Gastrocnemius medialis (tissue), 4 donors: Measurements from ENCODE around the gene ANKMY1. TPM values are rescaled to one million over a fixed set of nuclear protein-coding genes. Genes with fewer than 3 reads are reported as not detected.
"Not testable (repeated sequence)": the region's sequence is repeated elsewhere in the genome, so short reads cannot be mapped to it uniquely, and the experiment has no call there.

Source experiments
- ATAC-seq, 2 donors: fragments of 150-250 bp; one replicate each; pipeline ENCODE4 v1.9.1; 2016
- DNase-seq, 2 donors: peaks; one replicate each; pipeline ENCODE4 v3.0.0-alpha.2; 2019
- H3K27ac ChIP-seq, 4 donors: fragments of 200-600 bp; sonication (generic); 1 replicate in 1 of 4; 2 replicates in 3 of 4; pipeline ENCODE4 v1.5.1; 2016 to 2018; ENCODE audit warnings: mild to moderate bottlenecking in 2 of 4, moderate library complexity in 1 of 4
- H3K27me3 ChIP-seq, 3 donors: fragments of 200-600 bp; sonication (generic) in 2 of 3; 1 replicate in 1 of 3; 2 replicates in 2 of 3; pipeline versions ENCODE4 v1.5.1 to v1.6.0; 2016 to 2019; ENCODE audit warnings: mild to moderate bottlenecking in 1 of 3, moderate library complexity in 1 of 3
- H3K36me3 ChIP-seq, 2 donors: fragments of 200-600 bp; sonication (generic) in 1 of 2; one replicate each; pipeline ENCODE4 v1.5.1; 2017 to 2018
- H3K4me1 ChIP-seq, 2 donors: fragments of 200-600 bp; sonication (generic) in 1 of 2; one replicate each; pipeline ENCODE4 v1.5.1; 2016 to 2017; ENCODE audit warnings: mild to moderate bottlenecking in 2 of 2
- H3K4me3 ChIP-seq, 4 donors: fragments of 200-600 bp; sonication (generic) in 3 of 4; 1 replicate in 1 of 4; 2 replicates in 3 of 4; pipeline ENCODE4 v1.5.1; 2016 to 2019; ENCODE audit warnings: mild to moderate bottlenecking in 2 of 4
- H3K9me3 ChIP-seq, 3 donors: fragments of 200-600 bp; sonication (generic) in 2 of 3; 1 replicate in 1 of 3; 2 replicates in 2 of 3; pipeline ENCODE4 v1.5.1; 2016 to 2019
- POLR2A ChIP-seq, 2 donors: fragments of 450-650 bp; IDR thresholded peaks; one replicate each; pipeline ENCODE4 v1.6.1; 2017; ENCODE audit warnings: antibody characterized with exemption in 2 of 2, mild to moderate bottlenecking in 2 of 2, moderate library complexity in 2 of 2
- in situ Hi-C, 4 donors: fragments of 200-750 bp; cut with MboI; loops; one replicate each; pipeline versions ENCODE4 v1.15.0 to v1.8.0; 2017; ENCODE audit warnings: low sequenced_read_pairs in 4 of 4
- intact Hi-C: fragments of 100-400 bp; cut with DNase I; formaldehyde crosslinking; loops from one replicate; pipeline ENCODE4 v1.15.1; 2023; ENCODE audit warnings: low total_unique reads
- total RNA-seq, 4 donors: library from RNA; depleted of rRNA; stranded (reverse); fragments of >200 nt; gene quantifications; one replicate each; pipeline versions ENCODE4 v1.1.0 to v1.2.3, GENCODE V29; 2016
- TF ChIP-seq, protein P1 (sequence below), 5 experiments: fragments of 450-650 bp in 3 of 5; fragments of 200-600 bp in 2 of 5; sonication (generic) in 2 of 5; IDR thresholded peaks in 4 of 5; conservative IDR thresholded peaks in 1 of 5; 1 replicate in 4 of 5; 2 replicates in 1 of 5; pipeline ENCODE4 v1.5.1; 2016 to 2019; ENCODE audit warnings: antibody characterized with exemption in 5 of 5, mild to moderate bottlenecking in 3 of 5, moderate library complexity in 3 of 5

The ANKMY1 gene
- total RNA-seq, 4 donors from 2014 or later, result 3.3 to 9.0 (median 5.6) TPM

DNA sequence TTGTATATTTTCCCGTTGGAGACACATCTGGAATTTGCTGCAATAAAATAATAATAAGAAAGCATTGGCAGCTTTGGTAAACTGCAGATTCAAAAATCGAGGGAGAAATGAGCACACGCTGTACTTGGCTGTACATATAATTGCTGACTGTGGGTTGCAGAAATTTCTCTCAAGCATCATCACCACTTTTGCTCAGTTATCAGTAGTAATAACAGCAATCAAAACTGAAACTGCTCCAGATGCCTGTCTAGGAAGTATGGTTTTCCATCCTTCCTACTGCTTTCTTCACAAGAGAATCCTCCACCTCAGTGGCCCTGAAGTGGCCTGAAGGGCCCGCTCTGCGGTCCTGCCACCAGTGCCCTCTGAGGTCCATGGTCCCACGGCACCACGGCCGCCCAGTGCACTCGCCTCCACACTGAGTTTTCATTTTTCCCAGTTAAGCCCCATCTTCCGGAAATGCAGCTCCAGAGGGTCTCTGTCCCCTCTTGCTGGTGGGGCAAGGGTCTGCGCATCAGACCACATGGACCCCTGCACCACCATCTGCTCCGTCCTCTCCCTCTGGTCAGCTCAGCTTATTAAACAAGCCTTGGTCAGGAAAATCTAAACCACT is 6.3 kb upstream of the ANKMY1 start:
- intact Hi-C loops (loop anchor here (5.0 kb wide), 2 partner anchors 312 to 653 kb away; no protein-coding TSS in a partner anchor), in situ Hi-C loops (no loop called here)
- DNase-seq, result no peak
- H3K4me1 ChIP-seq, result peaks cover 40 to 44% of the 10 kb centered on the region in 2 donors
- no peaks in the 10 kb centered on the region for H3K36me3 ChIP-seq
- no peak overlapping the region for H3K27ac ChIP-seq
- no peaks in the 10 kb centered on the region for H3K9me3 ChIP-seq
- ATAC-seq, result no peak
- H3K4me3 ChIP-seq, result no peak overlapping the region
- H3K27me3 ChIP-seq, result no peaks in the 10 kb centered on the region
- TF ChIP-seq, protein P1, sequence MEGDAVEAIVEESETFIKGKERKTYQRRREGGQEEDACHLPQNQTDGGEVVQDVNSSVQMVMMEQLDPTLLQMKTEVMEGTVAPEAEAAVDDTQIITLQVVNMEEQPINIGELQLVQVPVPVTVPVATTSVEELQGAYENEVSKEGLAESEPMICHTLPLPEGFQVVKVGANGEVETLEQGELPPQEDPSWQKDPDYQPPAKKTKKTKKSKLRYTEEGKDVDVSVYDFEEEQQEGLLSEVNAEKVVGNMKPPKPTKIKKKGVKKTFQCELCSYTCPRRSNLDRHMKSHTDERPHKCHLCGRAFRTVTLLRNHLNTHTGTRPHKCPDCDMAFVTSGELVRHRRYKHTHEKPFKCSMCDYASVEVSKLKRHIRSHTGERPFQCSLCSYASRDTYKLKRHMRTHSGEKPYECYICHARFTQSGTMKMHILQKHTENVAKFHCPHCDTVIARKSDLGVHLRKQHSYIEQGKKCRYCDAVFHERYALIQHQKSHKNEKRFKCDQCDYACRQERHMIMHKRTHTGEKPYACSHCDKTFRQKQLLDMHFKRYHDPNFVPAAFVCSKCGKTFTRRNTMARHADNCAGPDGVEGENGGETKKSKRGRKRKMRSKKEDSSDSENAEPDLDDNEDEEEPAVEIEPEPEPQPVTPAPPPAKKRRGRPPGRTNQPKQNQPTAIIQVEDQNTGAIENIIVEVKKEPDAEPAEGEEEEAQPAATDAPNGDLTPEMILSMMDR (IDR thresholded peaks at IDR 0.05 in 4 of 5, conservative IDR thresholded peaks at IDR 0.05 in 1 of 5), result no peak
- no peak for TF ChIP-seq POLR2A (IDR thresholded peaks at IDR 0.05)

DNA sequence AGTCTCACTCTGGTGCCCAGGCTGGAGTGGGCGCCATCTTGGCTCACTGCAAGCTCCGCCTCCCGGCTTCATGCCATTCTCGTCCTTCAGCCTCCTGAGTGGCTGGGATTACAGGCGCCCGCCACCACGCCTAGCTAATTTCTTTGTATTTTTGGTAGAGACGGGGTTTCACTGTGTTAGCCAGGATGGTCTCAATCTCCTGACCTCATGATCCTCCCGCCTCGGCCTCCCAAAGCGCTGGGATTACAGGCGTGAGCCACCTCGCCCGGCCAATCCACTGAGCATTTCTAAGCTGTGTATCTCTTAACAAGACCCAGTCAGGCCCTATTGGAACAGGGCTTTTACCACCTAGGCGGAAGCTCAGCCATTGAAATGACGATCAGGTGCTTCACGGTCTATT is 5.4 kb upstream of the ANKMY1 start:
- ATAC-seq, H3K4me3 ChIP-seq, H3K27me3 ChIP-seq, in situ Hi-C loops, H3K9me3 ChIP-seq, H3K36me3 ChIP-seq, DNase-seq: not testable (repeated sequence)
- Histone ChIP-seq H3K27ac (peak overlapping the region in 3 of 4 donors; percentile 97 to 100 (median 100)), H3K4me1 (peaks cover 44 to 46% of the 10 kb centered on the region in 2 donors)
- intact Hi-C loops, result loop anchor here (5.0 kb wide), 2 partner anchors 311 to 654 kb away; no protein-coding TSS in a partner anchor

DNA sequence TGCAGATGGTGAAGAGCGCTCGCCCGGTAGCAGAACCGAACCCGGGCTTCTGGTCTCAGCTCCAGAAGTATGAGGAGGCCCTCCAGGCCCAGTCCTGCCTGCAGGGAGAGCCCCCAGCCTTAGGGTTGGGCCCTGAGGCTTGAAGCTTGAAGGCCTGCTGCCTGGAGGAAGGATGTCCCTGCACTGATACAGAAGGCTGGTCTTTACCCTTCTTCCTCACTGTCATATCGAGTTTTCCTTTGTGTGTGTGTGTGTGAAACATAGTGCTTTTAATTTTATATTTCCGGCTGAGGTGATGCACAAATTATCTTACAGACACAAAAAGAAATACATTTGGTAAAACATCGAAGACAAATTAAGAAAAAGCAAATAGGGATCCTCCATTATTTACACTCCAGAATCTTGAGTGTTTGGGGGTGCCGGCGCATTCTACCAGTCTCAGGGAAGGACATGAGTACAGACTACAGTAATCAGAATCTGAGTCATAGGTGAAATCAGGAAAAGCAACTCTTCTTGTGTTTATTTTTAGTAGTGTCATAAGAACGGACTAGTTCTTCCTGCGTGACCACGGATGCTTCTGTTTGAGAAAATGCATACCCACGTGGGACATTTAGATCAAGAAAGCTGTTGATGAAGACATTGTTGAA is 3.7 kb upstream of the ANKMY1 start:
- H3K36me3 ChIP-seq, result no peaks in the 10 kb centered on the region
- intact Hi-C loops, result loop anchor here (5.0 kb wide), 2 partner anchors 309 to 656 kb away; no protein-coding TSS in a partner anchor
- TF ChIP-seq, protein P1 (IDR thresholded peaks at IDR 0.05 in 4 of 5, conservative IDR thresholded peaks at IDR 0.05 in 1 of 5), result peak in 3 of 5 experiments; percentile 20 to 42 (median 29)
- no peak for TF ChIP-seq POLR2A (IDR thresholded peaks at IDR 0.05)
- H3K27me3 ChIP-seq, result no peaks in the 10 kb centered on the region
- peak; percentile 1 for ATAC-seq
- peak overlapping the region; percentile 58 to 94 (median 82) for H3K4me3 ChIP-seq
- H3K9me3 ChIP-seq, result no peaks in the 10 kb centered on the region
- in situ Hi-C loops, result no loop called here
- DNase-seq, result peak; percentile 1 to 23
- H3K27ac ChIP-seq, result peak overlapping the region; percentile 97 to 100 (median 100)
- H3K4me1 ChIP-seq, result peaks cover 37 to 46% of the 10 kb centered on the region in 2 donors

DNA sequence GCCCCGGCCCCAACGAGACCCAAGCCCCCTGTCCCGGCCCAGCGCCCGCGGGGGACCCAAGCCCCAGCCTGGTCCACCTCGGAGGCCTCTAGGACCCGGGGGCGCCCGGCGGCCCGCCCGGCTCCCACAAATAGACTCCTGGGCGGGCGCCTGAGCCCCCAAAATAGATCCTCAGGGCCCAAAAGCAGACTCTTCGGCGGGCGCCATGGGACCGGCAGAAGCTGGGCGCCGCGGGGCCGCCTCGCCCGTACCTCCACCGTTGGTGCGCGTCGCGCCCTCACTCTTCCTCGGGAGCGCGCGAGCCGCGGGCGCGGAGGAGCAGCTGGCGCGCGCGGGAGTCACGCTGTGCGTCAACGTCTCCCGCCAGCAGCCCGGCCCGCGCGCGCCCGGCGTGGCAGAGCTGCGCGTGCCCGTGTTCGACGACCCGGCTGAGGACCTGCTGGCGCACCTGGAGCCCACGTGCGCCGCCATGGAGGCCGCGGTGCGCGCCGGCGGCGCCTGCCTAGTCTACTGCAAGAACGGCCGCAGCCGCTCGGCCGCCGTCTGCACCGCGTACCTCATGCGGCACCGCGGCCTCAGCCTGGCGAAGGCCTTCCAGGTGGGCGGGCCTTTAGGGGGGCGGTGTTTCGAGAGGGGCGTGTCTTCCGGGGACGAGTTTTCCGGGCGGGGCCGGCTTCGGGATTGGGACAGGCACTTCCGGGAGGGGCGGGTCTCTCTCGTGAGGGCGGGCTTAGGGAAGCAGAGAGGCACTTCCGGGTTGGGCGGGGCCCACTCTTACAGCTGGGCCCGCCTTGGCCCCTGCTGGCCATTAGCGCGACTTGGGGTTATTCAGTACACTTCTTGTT is 2.9 kb upstream of the ANKMY1 start:
- DNase-seq (peak; percentile 99), ATAC-seq (peak; percentile 85 to 86)
- Histone ChIP-seq H3K4me3 (peak overlapping the region; percentile 77 to 94 (median 88)), H3K27me3 (no peaks in the 10 kb centered on the region), H3K9me3 (no peaks in the 10 kb centered on the region), H3K27ac (peak overlapping the region; percentile 97 to 100 (median 100)), H3K36me3 (no peaks in the 10 kb centered on the region), H3K4me1 (peaks cover 31 to 40% of the 10 kb centered on the region in 2 donors)
- in situ Hi-C loops, result no loop called here
- intact Hi-C loops, result loop anchor here (1.0 to 5.0 kb wide), 4 partner anchors 8 to 657 kb away; partner anchors contain the start of genes CAPN10 and RNPEPL1
- TF ChIP-seq POLR2A (IDR thresholded peaks at IDR 0.05), result peak; percentile 86 to 91
- TF ChIP-seq, protein P1 (IDR thresholded peaks at IDR 0.05 in 4 of 5, conservative IDR thresholded peaks at IDR 0.05 in 1 of 5), result peak in 2 of 5 experiments; percentile 49 to 60
